HS-27A (cell line): ENCODE results near the gene THEMIS2.

ENCODE experiments used
- DNase-seq: peaks from one replicate; pipeline ENCODE4 v3.0.0-alpha.2; 2012; ENCODE audit warnings: low read depth, missing footprints

The THEMIS2 gene

GRCh38 chr1:27885621-27886352 lies 13.4 kb downstream of the THEMIS2 start:
- no peak for DNase-seq

- DNase-seq, result no peak
These were observed 14.0 kb downstream of the THEMIS2 start for GRCh38 chr1:27886353-27886679.

- DNase-seq, result no peak
These were observed 14.4 kb downstream of the THEMIS2 start for GRCh38 chr1:27886744-27887143.

- no peak for DNase-seq
These were observed 15.1 kb downstream of the THEMIS2 start for GRCh38 chr1:27887215-27888021.

GRCh38 chr1:27889506-27889905 lies 17.2 kb downstream of the THEMIS2 start:
- DNase-seq, result no peak

GRCh38 chr1:27891196-27891889 lies 19.0 kb downstream of the THEMIS2 start:
- no peak for DNase-seq

GRCh38 chr1:27894521-27894920 lies 22.2 kb downstream of the THEMIS2 start:
- DNase-seq, result no peak

- no peak for DNase-seq
These were observed 34.4 kb downstream of the THEMIS2 start for GRCh38 chr1:27906759-27907158.

GRCh38 chr1:27912429-27912828 lies 40.1 kb downstream of the THEMIS2 start:
- DNase-seq, result no peak

GRCh38 chr1:27915082-27915575 lies 42.8 kb downstream of the THEMIS2 start:
- no peak for DNase-seq

GRCh38 chr1:27922272-27922671 lies 49.9 kb downstream of the THEMIS2 start:
- DNase-seq, result no peak

GRCh38 chr1:27928216-27928954 lies 56.0 kb downstream of the THEMIS2 start:
- no peak for DNase-seq

- DNase-seq, result no peak
These were observed 58.8 kb downstream of the THEMIS2 start for GRCh38 chr1:27931184-27931583.

- DNase-seq, result no peak
These were observed 59.4 kb downstream of the THEMIS2 start for GRCh38 chr1:27931759-27932158.

- DNase-seq, result no peak
These were observed 62.6 kb downstream of the THEMIS2 start, which contains the start of gene SMPDL3B for GRCh38 chr1:27934818-27935549. SMPDL3B (plus strand) TSS chr1:27935000; CDS start chr1:27935184, 184 bp downstream.

- DNase-seq, result no peak
These were observed 63.4 kb downstream of the THEMIS2 start for GRCh38 chr1:27935721-27936120.
